Activated CD4-positive, CD25-positive, alpha-beta regulatory T cell treated with anti-CD3 and anti-CD28 coated beads, Interleukin-2, amount 50 U/mL, for 72 hours (primary cell): ENCODE data around the gene TUBG1.
A peak's percentile ranks its signal among the peaks of the same experiment; 100 is the strongest.
"Not testable (repeated sequence)": the region's sequence is repeated elsewhere in the genome, so short reads cannot be mapped to it uniquely, and the experiment has no call there.

Experiments used
- DNase-seq: peaks from one replicate; pipeline ENCODE4 v3.0.0; 2021

The TUBG1 gene

DNA sequence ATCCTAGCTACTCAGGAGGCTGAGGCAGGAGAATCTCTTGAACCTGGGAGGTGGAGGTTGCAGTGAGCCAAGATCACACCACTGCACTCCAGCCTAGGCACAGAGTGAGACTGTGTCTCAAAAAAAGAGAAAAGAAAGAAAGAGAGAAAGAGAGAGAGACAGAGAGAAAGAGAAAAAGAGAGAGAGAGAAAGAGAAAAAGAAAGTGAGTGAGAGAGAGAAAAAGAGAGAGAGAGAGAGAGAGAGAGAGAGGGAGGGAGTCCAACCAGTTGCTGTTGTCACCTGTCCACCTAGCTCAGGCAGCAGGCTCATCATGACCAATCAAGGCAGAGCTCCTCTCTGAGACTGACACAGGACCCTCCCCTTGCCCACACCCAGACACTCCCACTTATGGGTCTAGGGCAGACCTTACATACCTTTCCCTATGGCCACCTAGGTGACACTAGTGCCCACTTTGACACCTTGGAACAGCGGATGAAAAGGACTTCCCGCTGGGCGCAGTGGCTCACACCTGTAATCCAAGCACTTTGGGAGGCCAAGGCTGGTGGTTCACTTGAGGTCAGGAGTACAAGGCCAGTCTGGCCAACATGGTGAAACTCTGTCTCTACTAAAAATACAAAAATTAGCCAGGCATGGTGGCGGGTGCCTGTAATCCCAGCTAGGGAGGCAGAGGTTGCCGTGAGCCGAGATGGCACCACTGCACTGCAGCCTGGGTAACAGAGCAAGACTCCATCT, 17.7 kb downstream of the TUBG1 start:
- DNase-seq = not testable (repeated sequence)

DNA sequence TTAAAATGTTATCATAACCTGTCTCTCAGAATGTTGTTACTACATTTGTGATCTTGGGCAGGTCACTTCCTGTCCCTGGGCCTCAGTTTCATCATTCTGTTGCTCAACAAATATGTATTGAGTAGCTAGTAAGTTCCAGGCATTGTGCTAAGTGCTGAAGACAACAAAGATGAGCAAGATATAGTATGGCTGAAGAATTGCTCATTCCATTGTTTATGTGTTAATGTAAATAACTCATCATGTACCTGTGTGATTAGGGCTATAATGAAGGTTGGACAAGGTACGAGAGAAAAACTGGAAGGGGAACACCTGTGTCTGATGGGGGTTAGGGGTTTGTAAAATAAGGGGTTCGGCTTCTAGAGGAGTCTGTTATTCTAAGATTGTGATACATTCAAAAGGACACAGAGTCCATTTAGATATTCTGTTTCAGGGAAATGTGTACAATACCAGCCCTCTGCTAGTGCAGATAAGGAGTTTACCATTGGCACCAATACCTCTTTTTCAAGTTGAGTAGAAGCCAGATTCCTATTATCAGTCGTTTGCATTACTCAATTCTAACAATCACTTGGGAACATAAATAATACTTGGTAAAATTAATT, 20.0 kb downstream of the TUBG1 start:
- DNase-seq = no peak

DNA sequence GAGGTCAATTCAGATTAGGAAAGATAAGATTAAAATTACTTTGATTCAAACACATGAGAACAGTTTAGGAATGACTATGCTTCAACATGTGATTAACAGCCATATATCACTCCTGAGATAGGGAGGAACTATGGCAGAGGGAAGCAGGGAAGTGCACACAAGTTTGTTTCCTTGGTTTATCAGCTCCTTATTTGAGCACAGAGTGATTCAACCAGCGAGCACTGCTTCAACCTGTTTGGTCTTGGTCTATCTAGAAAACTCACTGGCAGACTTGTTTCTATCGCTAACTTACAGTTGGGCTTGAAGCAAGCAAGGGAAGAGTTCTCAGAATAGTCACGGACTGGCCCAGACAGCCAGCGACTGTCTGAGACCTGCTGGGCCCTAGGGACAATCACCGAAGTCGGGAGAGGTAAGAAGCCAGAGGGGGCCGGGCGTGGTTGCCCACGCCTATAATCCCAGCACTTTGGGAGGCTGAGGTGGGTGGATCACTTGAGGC, 23.5 kb downstream of the TUBG1 start:
- no peak for DNase-seq

DNA sequence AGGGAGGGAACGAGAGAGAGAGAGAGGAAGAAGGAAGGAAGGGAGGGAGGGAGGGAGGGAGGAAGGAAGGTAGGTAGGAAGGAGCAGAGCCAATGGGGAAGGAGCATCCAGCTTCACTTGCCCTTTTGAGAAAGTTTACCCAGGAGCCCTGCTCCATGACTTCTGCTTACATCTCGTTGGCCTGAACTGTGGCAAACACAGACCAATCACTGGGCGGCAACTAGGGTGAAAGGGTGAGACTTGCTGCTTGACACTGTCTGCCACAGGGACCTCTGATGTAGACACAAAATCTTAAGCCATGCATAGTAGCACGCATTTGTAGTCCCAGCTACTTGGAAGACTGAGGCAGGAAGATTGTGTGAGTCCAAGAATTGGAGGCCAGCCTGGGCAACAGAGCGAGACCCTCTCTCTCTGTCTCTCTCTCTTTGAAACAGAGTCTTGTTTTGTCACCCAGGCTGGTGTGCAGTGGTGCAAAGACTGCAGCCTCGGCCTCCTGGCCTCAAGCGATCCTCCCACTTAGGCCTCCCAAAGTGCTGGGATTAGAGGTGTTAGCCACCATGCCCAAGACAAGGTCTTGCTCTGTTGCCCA, 30.1 kb downstream of the TUBG1 start:
- DNase-seq = no peak

DNA sequence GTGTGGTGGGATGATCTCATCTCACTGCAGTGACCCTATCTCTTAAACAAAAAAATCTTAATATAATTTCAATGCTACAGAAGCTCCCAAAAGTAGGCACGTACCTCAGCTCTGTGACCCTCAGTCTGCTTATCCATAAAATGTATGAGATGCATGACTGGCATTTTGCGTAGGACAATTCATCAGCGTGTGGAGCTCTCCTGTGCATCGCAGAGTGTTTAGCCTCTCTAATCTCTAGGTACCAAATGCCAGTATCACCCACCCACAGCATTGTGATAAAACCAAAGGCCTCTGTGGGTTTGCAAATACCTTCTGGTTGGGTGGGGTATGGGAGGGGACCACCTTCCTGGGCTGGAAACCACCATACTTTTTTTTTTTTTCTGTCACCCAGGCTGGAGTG, 30.6 kb downstream of the TUBG1 start:
- no peak for DNase-seq

DNA sequence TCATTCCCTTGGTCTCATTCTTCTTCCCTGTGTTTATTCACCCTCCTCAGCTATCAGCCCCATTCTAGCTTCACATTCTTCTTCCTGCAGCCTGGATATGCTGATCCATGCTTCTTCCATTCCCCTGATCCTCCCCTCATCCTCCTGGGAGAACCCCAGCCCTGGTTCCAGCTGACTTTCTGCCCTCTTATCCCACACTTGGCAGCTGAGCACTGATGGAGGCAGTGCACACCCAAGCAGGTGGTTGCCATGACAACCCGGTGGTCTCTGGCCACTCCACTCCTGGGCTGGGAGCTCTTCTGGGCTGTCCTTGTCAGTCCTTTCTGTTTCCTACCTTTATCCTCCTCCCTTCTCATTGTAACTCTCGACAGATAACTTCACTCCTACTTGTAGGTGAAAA, 32.9 kb downstream of the TUBG1 start:
- DNase-seq = no peak

DNA sequence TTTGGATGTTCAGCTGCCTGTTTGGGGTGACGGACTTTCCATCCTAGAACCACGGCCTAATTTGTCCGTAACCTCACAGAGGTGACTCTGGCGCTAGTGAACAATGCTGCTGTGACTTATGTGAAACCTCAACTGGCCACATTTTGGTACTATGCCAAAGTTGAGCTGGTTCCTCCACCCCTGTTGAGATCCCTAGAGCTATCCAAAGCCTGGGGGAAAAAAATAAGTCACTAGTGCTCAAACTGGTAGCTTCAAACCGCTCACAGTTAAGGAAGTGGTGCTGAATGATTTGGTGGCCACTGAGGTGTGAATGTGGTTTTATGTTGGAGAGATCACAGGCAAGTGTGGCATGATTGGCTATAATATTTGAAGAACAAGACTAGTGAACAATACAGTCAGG, 38.3 kb downstream of the TUBG1 start:
- DNase-seq = no peak

DNA sequence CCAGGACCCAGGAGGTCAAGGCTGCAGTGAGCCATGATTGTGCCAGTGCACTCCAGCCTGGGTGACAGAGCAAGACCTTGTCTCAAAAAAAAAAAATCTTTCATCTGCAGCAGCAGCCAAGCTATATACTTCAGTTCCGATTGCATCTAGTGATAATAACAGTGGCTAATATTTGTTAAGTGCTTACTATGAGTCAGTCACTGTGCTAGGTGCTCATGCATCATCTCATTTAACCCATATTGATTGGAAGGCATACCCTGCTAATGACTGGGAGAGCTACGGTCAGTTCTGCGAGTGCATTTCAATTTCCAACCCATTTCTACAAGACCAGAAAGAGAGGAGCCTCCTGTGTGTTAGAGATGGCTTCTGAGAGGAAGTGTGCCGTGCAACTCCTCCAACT, 41.9 kb downstream of the TUBG1 start:
- DNase-seq = no peak

DNA sequence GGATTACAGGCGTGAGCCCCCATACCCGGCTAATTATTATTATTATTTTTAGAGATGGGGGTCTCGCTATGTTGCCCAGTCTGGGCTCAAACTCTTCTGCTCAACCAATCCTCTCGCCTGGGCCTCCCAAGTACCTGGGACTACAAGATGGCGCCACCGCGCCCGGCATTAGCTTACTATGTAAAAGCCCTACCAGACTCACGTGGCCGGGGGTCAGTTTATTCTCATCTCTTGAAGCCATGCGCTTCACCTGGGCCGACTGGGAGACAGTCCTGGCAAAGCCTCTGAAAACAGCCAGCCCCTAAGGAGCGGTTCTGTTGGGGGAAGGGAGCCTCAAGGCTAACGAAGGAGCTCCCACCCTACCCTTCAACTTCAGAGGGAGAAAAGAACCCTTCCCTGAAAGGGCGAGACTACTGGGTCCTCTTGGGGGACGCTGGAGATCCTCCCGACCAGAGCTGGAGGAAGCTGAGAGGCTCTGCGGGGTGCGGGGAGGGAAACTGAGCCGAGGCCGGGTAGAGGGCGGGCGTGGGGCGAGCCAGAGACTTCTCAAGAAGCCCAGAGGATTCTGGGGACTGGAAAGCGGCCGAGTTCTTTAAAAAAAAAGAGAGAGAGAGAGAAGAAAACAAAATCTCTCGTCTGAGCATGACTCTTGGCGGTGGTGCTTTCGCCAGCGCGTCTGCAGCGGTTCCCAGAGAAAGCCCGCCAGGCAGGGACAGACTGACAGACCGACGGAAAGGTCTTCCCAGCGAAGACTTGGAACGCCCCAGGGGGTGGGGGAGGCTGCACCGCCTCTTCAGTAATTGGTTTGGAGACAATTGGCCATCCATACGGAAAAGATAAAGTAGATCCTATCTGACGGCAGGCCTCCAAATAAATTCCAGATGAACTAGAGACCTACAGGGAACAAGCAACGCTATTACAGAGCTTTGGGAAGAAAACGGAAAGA, 44.0 kb downstream of the TUBG1 start:
- no peak for DNase-seq

DNA sequence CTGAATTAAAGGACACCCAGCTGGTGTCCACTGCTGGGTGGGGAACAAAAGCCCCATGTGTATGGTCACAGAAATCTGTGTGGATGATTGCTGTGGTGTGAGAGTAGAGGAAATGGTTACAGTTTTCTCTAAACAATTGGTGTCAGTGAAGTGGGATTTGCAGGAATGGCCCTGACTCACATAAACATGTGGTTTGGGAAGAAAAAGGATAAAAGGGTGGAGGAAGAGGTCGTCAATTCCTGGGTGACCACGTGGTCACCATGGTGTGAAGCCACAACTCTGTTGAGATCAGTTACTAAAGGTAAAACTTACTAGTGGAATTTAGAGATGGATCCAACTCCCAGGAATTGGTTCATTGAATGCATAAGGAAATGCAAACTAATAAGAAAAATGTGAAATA, 46.0 kb downstream of the TUBG1 start:
- DNase-seq = no peak

DNA sequence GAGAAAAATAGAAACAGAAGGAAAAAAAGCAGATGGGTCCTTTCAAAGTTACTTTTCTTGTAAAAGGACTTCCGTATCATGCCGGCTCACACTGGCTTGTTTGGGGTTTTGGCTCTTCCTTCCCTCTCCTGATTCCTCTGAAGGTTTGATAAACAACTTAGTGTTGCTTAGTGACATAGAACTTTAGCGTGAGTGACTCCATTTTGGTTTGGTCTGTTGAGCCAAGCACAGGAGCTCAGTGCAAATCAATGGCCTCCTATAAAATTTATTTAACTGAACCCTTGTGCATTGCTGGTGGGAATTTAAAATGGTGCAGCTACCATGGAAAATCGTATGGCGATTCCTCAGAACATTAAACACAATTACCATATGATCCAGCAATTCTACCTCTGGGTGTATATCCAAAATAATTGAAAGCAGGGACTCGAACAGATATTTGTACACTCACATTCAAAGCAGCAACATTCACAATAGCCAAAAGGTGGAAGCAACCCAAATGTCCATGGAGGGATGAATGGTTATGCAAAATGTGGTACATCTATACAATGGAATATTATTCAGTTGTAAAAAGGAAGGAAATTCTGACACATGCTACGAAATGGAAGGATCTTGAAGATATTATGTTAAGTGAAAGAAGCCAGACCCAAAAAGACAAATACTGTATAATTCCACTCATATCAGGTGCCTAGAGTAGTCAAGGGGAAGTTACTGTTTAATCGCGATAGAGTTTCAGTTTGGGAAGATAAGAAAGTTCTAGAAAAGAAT, 48.5 kb downstream of the TUBG1 start:
- no peak for DNase-seq

DNA sequence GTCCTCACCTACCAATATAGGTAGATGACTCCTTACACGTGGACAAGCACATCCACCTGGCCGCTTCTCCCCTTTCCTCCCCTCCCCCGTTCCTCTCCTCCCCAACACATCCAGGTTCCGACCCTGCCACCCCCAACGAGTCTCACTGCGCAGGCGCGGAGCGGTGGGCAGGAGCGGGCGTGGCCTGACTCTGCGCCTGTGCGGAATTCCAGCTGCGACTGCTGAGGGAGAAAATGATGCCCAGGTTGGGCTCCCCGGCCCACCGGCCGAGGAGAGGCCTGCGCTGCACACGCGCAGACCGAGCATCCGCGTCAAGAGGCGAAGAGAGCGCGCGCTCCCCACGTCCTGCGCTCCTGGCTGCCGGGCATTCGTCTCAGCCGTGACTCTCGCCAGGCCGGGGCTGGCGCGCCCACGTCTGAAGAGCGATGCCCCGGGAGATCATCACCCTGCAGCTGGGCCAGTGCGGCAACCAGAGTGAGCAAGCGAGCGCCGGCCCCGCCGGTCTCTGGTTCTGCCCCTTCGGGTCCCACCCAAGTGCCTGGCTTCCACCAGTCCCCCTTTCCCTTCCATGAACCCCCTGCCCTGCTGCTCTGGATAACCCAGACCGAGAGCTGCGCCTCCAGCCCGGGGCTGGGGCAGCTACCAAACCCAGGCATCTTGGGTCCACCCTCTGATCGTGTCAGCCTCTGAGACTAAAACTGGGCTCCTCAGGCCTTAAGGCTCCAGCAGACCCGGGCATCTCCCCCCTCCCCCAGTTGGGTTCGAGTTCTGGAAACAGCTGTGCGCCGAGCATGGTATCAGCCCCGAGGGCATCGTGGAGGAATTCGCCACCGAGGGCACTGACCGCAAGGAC, 49.8 kb downstream of the TUBG1 start, which contains the start of gene TUBG2:
Gene TUBG2, plus strand, starts transcription at position 206 of the 853 bp plus-strand sequence. Its CDS starts 220 bp downstream, at position 426.
- DNase-seq = peak; percentile 77

DNA sequence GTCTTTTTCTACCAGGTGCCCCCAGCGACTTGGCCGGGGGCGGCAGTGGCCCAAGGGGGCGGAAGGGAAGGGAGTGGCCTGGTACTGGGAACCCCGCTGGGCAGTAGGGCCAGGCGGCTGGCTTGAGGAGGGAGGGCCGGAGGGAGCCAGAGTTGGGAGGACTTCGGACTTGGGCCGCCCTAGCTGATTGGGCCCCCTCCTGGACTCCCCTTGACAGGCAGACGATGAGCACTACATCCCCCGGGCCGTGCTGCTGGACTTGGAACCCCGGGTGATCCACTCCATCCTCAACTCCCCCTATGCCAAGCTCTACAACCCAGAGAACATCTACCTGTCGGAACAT, 50.4 kb downstream of the TUBG1 start:
- DNase-seq = not testable (repeated sequence)

DNA sequence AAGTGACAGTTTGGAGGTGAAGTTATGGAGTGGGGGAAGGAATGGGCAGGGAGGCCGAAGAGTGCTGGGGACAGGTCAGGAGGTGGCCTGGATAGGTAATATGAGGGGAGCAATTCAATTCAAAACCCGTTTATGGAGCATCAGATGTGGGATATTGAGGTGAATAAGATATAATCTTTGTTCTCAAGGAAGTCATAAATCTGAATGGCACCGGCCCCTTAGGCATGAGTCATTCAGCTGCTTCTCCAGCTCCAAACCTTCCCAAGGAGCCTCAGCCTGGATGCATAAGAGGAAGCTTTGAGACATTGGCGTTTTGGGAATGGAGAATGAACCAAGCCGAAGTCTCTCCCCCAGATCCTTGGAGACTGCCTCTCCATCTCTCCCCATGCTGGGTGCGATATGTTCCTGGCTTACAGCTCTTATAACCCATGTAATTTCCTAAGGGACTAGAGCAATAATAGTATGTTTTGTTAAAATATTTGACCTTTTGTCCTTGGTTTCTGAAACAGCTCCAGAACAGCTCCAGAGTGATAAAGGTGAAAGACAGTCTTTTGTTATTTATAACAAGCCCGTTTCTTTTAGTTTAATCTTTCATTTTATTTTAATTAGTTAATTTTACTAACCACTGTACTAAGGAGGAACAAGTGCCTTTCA, 51.3 kb downstream of the TUBG1 start:
- no peak for DNase-seq
